ENCODE measurements around the gene SCAMP4.

Gene SCAMP4

GRCh38 chr19:1936430-1936829, 31.2 kb downstream of the SCAMP4 start:
- no peak for TF ChIP-seq CTCF (conservative IDR thresholded peaks at IDR 0.05; ENCODE audit: low read depth, low read length)
- no peak overlapping the region for H3K4me3 ChIP-seq (ENCODE audit: low read depth, low read length)
- no peak for DNase-seq (ENCODE audit: low read depth)

GRCh38 chr19:1936916-1937610, 31.9 kb downstream of the SCAMP4 start:
- no peak for TF ChIP-seq CTCF (conservative IDR thresholded peaks at IDR 0.05; ENCODE audit: low read depth, low read length)
- no peak overlapping the region for H3K4me3 ChIP-seq (ENCODE audit: low read depth, low read length)
- DNase-seq (ENCODE audit: low read depth), result no peak

GRCh38 chr19:1938071-1938470, 32.9 kb downstream of the SCAMP4 start:
- DNase-seq (ENCODE audit: low read depth), result no peak
- TF ChIP-seq CTCF (conservative IDR thresholded peaks at IDR 0.05; ENCODE audit: low read depth, low read length), result no peak
- H3K4me3 ChIP-seq (ENCODE audit: low read depth, low read length), result no peak overlapping the region

GRCh38 chr19:1941146-1942077, 36.2 kb downstream of the SCAMP4 start, which contains the start of gene CSNK1G2:
TSS of gene CSNK1G2 (plus strand) at chr19:1941172. CDS start at chr19:1969773, 28,601 bp downstream.
- peak within 1 kb of the TSS; percentile 80 for H3K4me3 ChIP-seq (ENCODE audit: low read depth, low read length)
- TF ChIP-seq CTCF (conservative IDR thresholded peaks at IDR 0.05; ENCODE audit: low read depth, low read length), result no peak
- DNase-seq (ENCODE audit: low read depth), result no peak

- peak; percentile 73 for DNase-seq (ENCODE audit: low read depth)
- H3K4me3 ChIP-seq (ENCODE audit: low read depth, low read length), result peak overlapping the region; percentile 80
- no peak for TF ChIP-seq CTCF (conservative IDR thresholded peaks at IDR 0.05; ENCODE audit: low read depth, low read length)
Observed at GRCh38 chr19:1942078-1942933, 37.1 kb downstream of the SCAMP4 start.

GRCh38 chr19:1942934-1943555, 37.8 kb downstream of the SCAMP4 start:
- peak overlapping the region; percentile 80 for H3K4me3 ChIP-seq (ENCODE audit: low read depth, low read length)
- peak; percentile 34 for DNase-seq (ENCODE audit: low read depth)
- no peak for TF ChIP-seq CTCF (conservative IDR thresholded peaks at IDR 0.05; ENCODE audit: low read depth, low read length)

Measured in choroid plexus epithelial cell (primary cell).